ENCODE measurements around the gene CDH8.
A peak's percentile ranks its signal among the peaks of the same experiment; 100 is the strongest.
"Not testable (repeated sequence)": the region's sequence is repeated elsewhere in the genome, so short reads cannot be mapped to it uniquely, and the experiment has no call there.

CDH8 gene

GRCh38 chr16:61812251-61812650 is 224.0 kb downstream of the CDH8 start:
- Histone ChIP-seq H3K9me3 (ENCODE audit: insufficient read depth, low read depth, low read length) (no peaks in the 10 kb centered on the region), H3K36me3 (ENCODE audit: control insufficient read depth in 1 of 2, insufficient read depth in 2 of 2, low read length in 2 of 2) (no peaks in the 10 kb centered on the region), H2BK5ac (ENCODE audit: low read depth, low read length, poor library complexity) (no peak overlapping the region), H3K4me1 (ENCODE audit: control insufficient read depth in 1 of 2, insufficient read depth in 2 of 2, low read length in 2 of 2) (no peaks in the 10 kb centered on the region), H4K8ac (ENCODE audit: low read depth, low read length) (no peak overlapping the region), H3K4me2 (ENCODE audit: low read length) (no peak overlapping the region), H3K14ac (ENCODE audit: low read length) (no peak overlapping the region), H3K27ac (ENCODE audit: low read depth, low read length) (no peak overlapping the region), H2AK5ac (ENCODE audit: low read length) (no peak overlapping the region), H3K18ac (ENCODE audit: low read length) (no peak overlapping the region), H4K91ac (ENCODE audit: low read depth, low read length) (no peak overlapping the region), H4K12ac (ENCODE audit: low read depth, low read length) (no peak overlapping the region), H2BK120ac (ENCODE audit: insufficient read depth, low read length, poor library complexity) (no peak overlapping the region), H3K79me2 (ENCODE audit: control insufficient read depth, insufficient read depth, low read length, poor library complexity) (no peaks in the 10 kb centered on the region), H3K23ac (ENCODE audit: low read length) (no peak overlapping the region), H3K79me1 (ENCODE audit: low read length) (no peaks in the 10 kb centered on the region), H3K27me3 (ENCODE audit: insufficient read depth, low read length) (no peaks in the 10 kb centered on the region), H3K4me3 (ENCODE audit: low read depth, low read length) (no peak overlapping the region), H2AFZ (ENCODE audit: insufficient read depth, low read length, poor library complexity) (no peak overlapping the region), H3K4ac (ENCODE audit: low read depth, low read length) (no peak overlapping the region), H3K9ac (ENCODE audit: low read length) (no peak overlapping the region), H2BK12ac (ENCODE audit: low read length) (no peak overlapping the region)
- DNase-seq: no peak

DNA sequence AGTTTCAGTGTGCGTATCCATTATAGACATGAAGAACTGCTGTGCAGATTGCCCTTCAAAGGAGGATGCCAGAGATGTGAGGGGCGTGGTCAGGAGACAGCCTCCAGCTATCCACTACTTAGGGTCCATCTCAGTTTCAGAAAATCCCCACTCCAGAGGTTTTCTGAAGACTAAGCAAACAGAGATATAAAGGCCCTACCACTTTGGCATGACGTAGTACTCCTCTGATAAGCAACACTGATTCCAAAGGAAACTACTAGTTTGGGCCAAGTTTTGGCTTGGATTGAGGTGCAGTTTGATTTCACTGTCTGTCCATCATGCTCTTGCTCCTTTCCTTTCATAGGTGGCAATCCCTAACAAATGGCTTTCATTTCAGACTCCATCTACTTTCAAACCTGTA is 228.7 kb downstream of the CDH8 start:
- Histone ChIP-seq H2AFZ (ENCODE audit: insufficient read depth, low read length, poor library complexity) (no peak overlapping the region), H3K18ac (ENCODE audit: low read length) (no peak overlapping the region), H3K79me1 (ENCODE audit: low read length) (no peaks in the 10 kb centered on the region), H3K27ac (ENCODE audit: low read depth, low read length) (no peak overlapping the region), H3K4me2 (ENCODE audit: low read length) (no peak overlapping the region), H3K4ac (ENCODE audit: low read depth, low read length) (no peak overlapping the region), H3K79me2 (ENCODE audit: control insufficient read depth, insufficient read depth, low read length, poor library complexity) (no peaks in the 10 kb centered on the region), H3K27me3 (ENCODE audit: insufficient read depth, low read length) (no peaks in the 10 kb centered on the region), H3K23ac (ENCODE audit: low read length) (no peak overlapping the region), H3K9me3 (ENCODE audit: insufficient read depth, low read depth, low read length) (no peaks in the 10 kb centered on the region), H4K8ac (ENCODE audit: low read depth, low read length) (no peak overlapping the region), H3K36me3 (ENCODE audit: control insufficient read depth in 1 of 2, insufficient read depth in 2 of 2, low read length in 2 of 2) (no peaks in the 10 kb centered on the region), H4K12ac (ENCODE audit: low read depth, low read length) (no peak overlapping the region), H3K4me1 (ENCODE audit: control insufficient read depth in 1 of 2, insufficient read depth in 2 of 2, low read length in 2 of 2) (no peaks in the 10 kb centered on the region), H3K14ac (ENCODE audit: low read length) (no peak overlapping the region), H2AK5ac (ENCODE audit: low read length) (no peak overlapping the region), H3K9ac (ENCODE audit: low read length) (no peak overlapping the region), H4K91ac (ENCODE audit: low read depth, low read length) (no peak overlapping the region), H2BK5ac (ENCODE audit: low read depth, low read length, poor library complexity) (no peak overlapping the region), H2BK120ac (ENCODE audit: insufficient read depth, low read length, poor library complexity) (no peak overlapping the region), H2BK12ac (ENCODE audit: low read length) (no peak overlapping the region), H3K4me3 (ENCODE audit: low read depth, low read length) (no peak overlapping the region)
- no peak for DNase-seq
- no CpG with 5 or more reads among the region's 3 CpGs for WGBS (ENCODE audit: extremely low coverage, insufficient coverage, insufficient read length)

DNA sequence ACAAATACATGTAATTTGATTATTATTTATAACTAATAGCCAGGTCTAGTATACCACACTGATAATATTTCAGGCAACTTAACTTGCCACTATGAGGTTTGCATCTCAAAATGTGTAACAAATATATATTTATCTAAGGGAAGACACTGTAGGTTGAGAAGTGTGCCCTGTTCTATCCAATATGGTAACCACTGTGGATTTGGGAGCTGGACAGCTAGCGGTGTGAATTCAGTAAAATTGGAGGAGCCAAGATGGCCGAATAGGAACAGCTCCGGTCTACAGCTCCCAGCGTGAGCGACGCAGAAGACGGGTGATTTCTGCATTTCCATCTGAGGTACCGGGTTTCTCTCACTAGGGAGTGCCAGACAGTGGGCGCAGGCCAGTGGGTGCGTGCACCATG is 235.0 kb downstream of the CDH8 start:
- H2BK120ac ChIP-seq (ENCODE audit: insufficient read depth, low read length, poor library complexity); DNase-seq; H2AFZ ChIP-seq (ENCODE audit: insufficient read depth, low read length, poor library complexity); H3K4me1 ChIP-seq (ENCODE audit: control insufficient read depth in 1 of 2, insufficient read depth in 2 of 2, low read length in 2 of 2); H3K27me3 ChIP-seq (ENCODE audit: insufficient read depth, low read length); H3K4me2 ChIP-seq (ENCODE audit: low read length); H4K12ac ChIP-seq (ENCODE audit: low read depth, low read length); H3K4ac ChIP-seq (ENCODE audit: low read depth, low read length); H3K4me3 ChIP-seq (ENCODE audit: low read depth, low read length); H2BK12ac ChIP-seq (ENCODE audit: low read length); H3K27ac ChIP-seq (ENCODE audit: low read depth, low read length); H4K8ac ChIP-seq (ENCODE audit: low read depth, low read length); H3K79me1 ChIP-seq (ENCODE audit: low read length); H2BK5ac ChIP-seq (ENCODE audit: low read depth, low read length, poor library complexity); H4K91ac ChIP-seq (ENCODE audit: low read depth, low read length); H3K9ac ChIP-seq (ENCODE audit: low read length); H2AK5ac ChIP-seq (ENCODE audit: low read length); H3K23ac ChIP-seq (ENCODE audit: low read length); H3K14ac ChIP-seq (ENCODE audit: low read length); H3K9me3 ChIP-seq (ENCODE audit: insufficient read depth, low read depth, low read length); H3K18ac ChIP-seq (ENCODE audit: low read length); H3K79me2 ChIP-seq (ENCODE audit: control insufficient read depth, insufficient read depth, low read length, poor library complexity); H3K36me3 ChIP-seq (ENCODE audit: control insufficient read depth in 1 of 2, insufficient read depth in 2 of 2, low read length in 2 of 2): not testable (repeated sequence)
- no CpG with 5 or more reads among the region's 10 CpGs for WGBS (ENCODE audit: extremely low coverage, insufficient coverage, insufficient read length)

GRCh38 chr16:61798741-61799140 is 237.5 kb downstream of the CDH8 start:
- H2AFZ ChIP-seq (ENCODE audit: insufficient read depth, low read length, poor library complexity): no peak overlapping the region
- H3K27me3 ChIP-seq (ENCODE audit: insufficient read depth, low read length): no peaks in the 10 kb centered on the region
- H2BK120ac ChIP-seq (ENCODE audit: insufficient read depth, low read length, poor library complexity): no peak overlapping the region
- H3K9ac ChIP-seq (ENCODE audit: low read length): no peak overlapping the region
- H3K27ac ChIP-seq (ENCODE audit: low read depth, low read length): no peak overlapping the region
- H3K36me3 ChIP-seq (ENCODE audit: control insufficient read depth in 1 of 2, insufficient read depth in 2 of 2, low read length in 2 of 2): no peaks in the 10 kb centered on the region
- no peak overlapping the region for H3K18ac ChIP-seq (ENCODE audit: low read length)
- H3K14ac ChIP-seq (ENCODE audit: low read length): no peak overlapping the region
- H3K4me3 ChIP-seq (ENCODE audit: low read depth, low read length): no peak overlapping the region
- peaks cover 2% of the 10 kb centered on the region for H3K9me3 ChIP-seq (ENCODE audit: insufficient read depth, low read depth, low read length)
- no peak overlapping the region for H2AK5ac ChIP-seq (ENCODE audit: low read length)
- peak in 1 of 2 donors; percentile 67 for DNase-seq
- H4K91ac ChIP-seq (ENCODE audit: low read depth, low read length): no peak overlapping the region
- no peak overlapping the region for H3K23ac ChIP-seq (ENCODE audit: low read length)
- H2BK5ac ChIP-seq (ENCODE audit: low read depth, low read length, poor library complexity): no peak overlapping the region
- H2BK12ac ChIP-seq (ENCODE audit: low read length): no peak overlapping the region
- H4K12ac ChIP-seq (ENCODE audit: low read depth, low read length): no peak overlapping the region
- no CpG with 5 or more reads among the region's 2 CpGs for WGBS (ENCODE audit: extremely low coverage, insufficient coverage, insufficient read length)
- H3K4me1 ChIP-seq (ENCODE audit: control insufficient read depth in 1 of 2, insufficient read depth in 2 of 2, low read length in 2 of 2): no peaks in the 10 kb centered on the region
- H3K79me2 ChIP-seq (ENCODE audit: control insufficient read depth, insufficient read depth, low read length, poor library complexity): no peaks in the 10 kb centered on the region
- no peak overlapping the region for H3K4ac ChIP-seq (ENCODE audit: low read depth, low read length)
- no peaks in the 10 kb centered on the region for H3K79me1 ChIP-seq (ENCODE audit: low read length)
- no peak overlapping the region for H3K4me2 ChIP-seq (ENCODE audit: low read length)
- no peak overlapping the region for H4K8ac ChIP-seq (ENCODE audit: low read depth, low read length)
